ENCODE results near the gene HACE1. TPM values are rescaled to one million over a fixed set of nuclear protein-coding genes. Genes with fewer than 3 reads are reported as not detected.
"Not testable (repeated sequence)": the region's sequence is repeated elsewhere in the genome, so short reads cannot be mapped to it uniquely, and the experiment has no call there.

HACE1 gene, protein sequence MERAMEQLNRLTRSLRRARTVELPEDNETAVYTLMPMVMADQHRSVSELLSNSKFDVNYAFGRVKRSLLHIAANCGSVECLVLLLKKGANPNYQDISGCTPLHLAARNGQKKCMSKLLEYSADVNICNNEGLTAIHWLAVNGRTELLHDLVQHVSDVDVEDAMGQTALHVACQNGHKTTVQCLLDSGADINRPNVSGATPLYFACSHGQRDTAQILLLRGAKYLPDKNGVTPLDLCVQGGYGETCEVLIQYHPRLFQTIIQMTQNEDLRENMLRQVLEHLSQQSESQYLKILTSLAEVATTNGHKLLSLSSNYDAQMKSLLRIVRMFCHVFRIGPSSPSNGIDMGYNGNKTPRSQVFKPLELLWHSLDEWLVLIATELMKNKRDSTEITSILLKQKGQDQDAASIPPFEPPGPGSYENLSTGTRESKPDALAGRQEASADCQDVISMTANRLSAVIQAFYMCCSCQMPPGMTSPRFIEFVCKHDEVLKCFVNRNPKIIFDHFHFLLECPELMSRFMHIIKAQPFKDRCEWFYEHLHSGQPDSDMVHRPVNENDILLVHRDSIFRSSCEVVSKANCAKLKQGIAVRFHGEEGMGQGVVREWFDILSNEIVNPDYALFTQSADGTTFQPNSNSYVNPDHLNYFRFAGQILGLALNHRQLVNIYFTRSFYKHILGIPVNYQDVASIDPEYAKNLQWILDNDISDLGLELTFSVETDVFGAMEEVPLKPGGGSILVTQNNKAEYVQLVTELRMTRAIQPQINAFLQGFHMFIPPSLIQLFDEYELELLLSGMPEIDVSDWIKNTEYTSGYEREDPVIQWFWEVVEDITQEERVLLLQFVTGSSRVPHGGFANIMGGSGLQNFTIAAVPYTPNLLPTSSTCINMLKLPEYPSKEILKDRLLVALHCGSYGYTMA
- 23.3 and 23.6 TPM in 2 replicates for total RNA-seq
- long read RNA-seq, full-length matches to known transcripts: 1 of 8 reads
- long read RNA-seq, partial matches to known transcripts: 3 of 8 reads
- long read RNA-seq, other reads (novel, unspliced or antisense): 4 of 8 reads

DNA sequence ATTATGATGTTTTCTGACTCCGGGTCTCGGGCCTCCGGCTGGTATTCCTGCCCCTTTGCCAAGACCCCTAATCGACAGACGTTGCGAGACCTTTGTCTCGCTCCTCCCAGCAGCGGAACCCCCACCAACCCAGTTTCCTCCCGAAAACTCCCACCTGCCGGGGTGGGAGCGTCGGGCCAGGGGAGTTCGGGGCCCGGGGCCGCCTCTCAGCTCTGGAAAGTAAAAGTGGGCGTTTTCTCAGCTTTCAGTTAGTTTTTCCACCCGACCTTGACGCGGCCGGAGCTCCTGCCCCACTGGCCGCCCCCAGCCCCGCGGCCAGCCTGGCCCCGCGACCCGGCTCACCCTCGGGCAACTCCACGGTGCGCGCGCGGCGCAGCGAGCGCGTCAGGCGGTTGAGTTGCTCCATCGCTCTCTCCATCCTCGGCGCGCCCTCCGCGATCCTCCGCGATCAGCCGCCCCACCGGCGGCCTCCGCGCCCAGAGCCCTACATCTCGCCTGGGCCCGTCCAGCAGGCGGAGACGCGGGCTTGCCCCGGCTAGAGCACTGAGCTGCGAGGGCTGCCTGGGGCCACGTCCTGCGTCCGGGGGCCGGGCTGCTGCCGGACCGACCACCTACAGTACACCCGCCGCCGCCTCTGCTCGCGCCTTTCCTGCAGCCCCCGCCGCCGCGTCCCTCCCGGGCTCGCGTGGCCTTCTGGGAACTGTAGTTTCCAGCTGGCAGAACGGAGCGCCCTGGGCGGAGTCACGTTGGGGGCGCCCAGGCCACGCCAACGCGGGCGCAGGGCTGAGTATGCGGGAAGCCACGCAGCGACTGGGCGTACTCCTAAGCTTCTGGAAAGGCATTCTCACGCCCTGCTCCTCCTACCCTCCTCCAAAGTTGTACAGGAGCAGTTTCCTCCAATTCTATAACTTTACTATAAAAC, at the start of gene HACE1:
TSS of gene HACE1 (minus strand) at position 695 of the 922 bp plus-strand sequence. CDS start at position 418, 277 bp downstream.
- H3K27ac Mint-ChIP-seq: peak within 1 kb of the TSS; percentile 96
- TF ChIP-seq, protein P1, sequence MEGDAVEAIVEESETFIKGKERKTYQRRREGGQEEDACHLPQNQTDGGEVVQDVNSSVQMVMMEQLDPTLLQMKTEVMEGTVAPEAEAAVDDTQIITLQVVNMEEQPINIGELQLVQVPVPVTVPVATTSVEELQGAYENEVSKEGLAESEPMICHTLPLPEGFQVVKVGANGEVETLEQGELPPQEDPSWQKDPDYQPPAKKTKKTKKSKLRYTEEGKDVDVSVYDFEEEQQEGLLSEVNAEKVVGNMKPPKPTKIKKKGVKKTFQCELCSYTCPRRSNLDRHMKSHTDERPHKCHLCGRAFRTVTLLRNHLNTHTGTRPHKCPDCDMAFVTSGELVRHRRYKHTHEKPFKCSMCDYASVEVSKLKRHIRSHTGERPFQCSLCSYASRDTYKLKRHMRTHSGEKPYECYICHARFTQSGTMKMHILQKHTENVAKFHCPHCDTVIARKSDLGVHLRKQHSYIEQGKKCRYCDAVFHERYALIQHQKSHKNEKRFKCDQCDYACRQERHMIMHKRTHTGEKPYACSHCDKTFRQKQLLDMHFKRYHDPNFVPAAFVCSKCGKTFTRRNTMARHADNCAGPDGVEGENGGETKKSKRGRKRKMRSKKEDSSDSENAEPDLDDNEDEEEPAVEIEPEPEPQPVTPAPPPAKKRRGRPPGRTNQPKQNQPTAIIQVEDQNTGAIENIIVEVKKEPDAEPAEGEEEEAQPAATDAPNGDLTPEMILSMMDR (IDR thresholded peaks at IDR 0.05; ENCODE audit: unreplicated experiment): peak; percentile 40
- H3K9me3 Mint-ChIP-seq (ENCODE audit: low read depth): no peaks in the 10 kb centered on the region
- peak within 1 kb of the TSS; percentile 94 for H3K4me3 Mint-ChIP-seq (ENCODE audit: low read depth)
- H3K4me1 Mint-ChIP-seq (ENCODE audit: low read depth): peaks cover 10% of the 10 kb centered on the region
- H3K36me3 Mint-ChIP-seq (ENCODE audit: insufficient read depth): no peaks in the 10 kb centered on the region
- peak; percentile 81 for DNase-seq (ENCODE audit: low spot score, unreplicated experiment)
- H3K27me3 Mint-ChIP-seq: no peaks in the 10 kb centered on the region

GRCh38 chr6:104908888-104909525, 49.3 kb upstream of the HACE1 start:
- no peak for DNase-seq (ENCODE audit: low spot score, unreplicated experiment)
- no peak overlapping the region for H3K4me3 Mint-ChIP-seq (ENCODE audit: low read depth)
- H3K27ac Mint-ChIP-seq: peak overlapping the region; percentile 22
- H3K9me3 Mint-ChIP-seq (ENCODE audit: low read depth): peaks cover under 1% of the 10 kb centered on the region
- TF ChIP-seq, protein P1 (IDR thresholded peaks at IDR 0.05; ENCODE audit: unreplicated experiment): no peak
- H3K27me3 Mint-ChIP-seq: no peaks in the 10 kb centered on the region
- H3K4me1 Mint-ChIP-seq (ENCODE audit: low read depth): no peaks in the 10 kb centered on the region
- H3K36me3 Mint-ChIP-seq (ENCODE audit: insufficient read depth): no peaks in the 10 kb centered on the region

DNA sequence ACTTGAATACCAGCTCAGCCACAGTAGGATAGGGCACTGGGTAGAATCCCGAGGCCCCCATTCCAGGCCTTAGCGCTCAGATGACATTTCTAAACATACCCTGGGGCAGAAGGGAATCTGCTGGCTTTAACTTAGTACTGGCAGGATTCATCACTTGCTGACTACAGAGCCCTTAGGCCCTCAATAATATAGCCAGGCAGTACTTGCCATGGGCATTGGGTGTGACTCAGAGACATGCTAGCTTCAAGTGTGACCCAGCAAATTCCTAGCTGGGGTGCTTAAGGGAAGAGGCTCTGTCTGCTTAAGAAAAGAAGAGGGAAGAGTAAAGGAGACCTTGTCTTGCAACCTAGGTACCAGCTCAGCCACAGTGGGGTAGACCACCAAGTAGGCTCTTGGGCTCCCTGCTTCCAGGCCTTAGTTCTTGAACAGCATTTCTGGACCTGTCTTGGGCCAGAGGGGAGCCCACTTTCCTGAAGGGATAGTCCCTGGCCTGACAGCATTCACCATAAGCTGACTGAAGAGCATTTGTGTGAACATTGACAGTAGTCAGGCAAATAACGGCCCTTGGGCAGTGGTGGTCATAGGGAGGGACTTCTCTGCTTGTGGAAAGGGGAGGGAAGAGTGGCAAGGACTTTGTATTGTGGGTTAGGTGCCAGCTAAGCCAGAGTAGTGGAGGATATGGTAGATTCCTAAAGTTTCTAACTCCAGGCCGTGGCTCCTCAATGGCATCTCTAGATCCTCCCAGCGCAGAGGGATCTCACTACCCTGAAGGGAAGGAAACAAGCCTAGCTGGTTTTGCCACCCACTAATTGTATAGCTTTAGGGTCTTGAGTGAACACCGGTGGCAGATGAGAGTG, 48.5 kb upstream of the HACE1 start:
- H3K4me3 Mint-ChIP-seq (ENCODE audit: low read depth): no peak overlapping the region

DNA sequence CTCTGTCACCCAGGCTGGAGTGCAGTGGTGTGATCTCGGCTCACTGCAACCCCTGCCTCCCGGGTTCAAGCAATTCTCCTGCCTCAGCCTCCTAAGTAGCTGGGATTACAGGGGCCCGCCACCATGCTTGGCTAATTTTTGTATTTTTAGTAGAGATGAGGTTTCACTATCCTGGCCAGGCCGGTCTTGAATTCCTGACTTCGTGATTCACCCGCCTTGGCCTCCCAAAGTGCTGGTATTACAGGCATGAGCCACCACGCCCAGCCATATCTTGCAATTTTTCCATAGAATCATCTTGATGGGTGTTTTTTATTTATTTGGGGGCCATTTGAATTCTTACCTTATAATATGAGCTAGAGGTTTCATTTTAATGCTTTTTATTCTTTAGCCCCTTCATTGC, 39.2 kb upstream of the HACE1 start:
- H3K27me3 Mint-ChIP-seq; H3K4me1 Mint-ChIP-seq (ENCODE audit: low read depth); H3K36me3 Mint-ChIP-seq (ENCODE audit: insufficient read depth); H3K4me3 Mint-ChIP-seq (ENCODE audit: low read depth); H3K27ac Mint-ChIP-seq; DNase-seq (ENCODE audit: low spot score, unreplicated experiment): not testable (repeated sequence)
- peaks cover 12% of the 10 kb centered on the region for H3K9me3 Mint-ChIP-seq (ENCODE audit: low read depth)

More for the DNA sequence above, 48.5 kb upstream of the HACE1 start:
- H3K36me3 Mint-ChIP-seq (ENCODE audit: insufficient read depth): no peaks in the 10 kb centered on the region
- no peak overlapping the region for H3K27ac Mint-ChIP-seq
- TF ChIP-seq, protein P1 (IDR thresholded peaks at IDR 0.05; ENCODE audit: unreplicated experiment): no peak
- no peak for DNase-seq (ENCODE audit: low spot score, unreplicated experiment)
- H3K9me3 Mint-ChIP-seq (ENCODE audit: low read depth): peaks cover 3% of the 10 kb centered on the region
- no peaks in the 10 kb centered on the region for H3K4me1 Mint-ChIP-seq (ENCODE audit: low read depth)
- H3K27me3 Mint-ChIP-seq: no peaks in the 10 kb centered on the region
